ENCODE results near the gene PIM3. TPM values are rescaled to one million over a fixed set of nuclear protein-coding genes. Genes with fewer than 3 reads are reported as not detected.
A peak's percentile ranks its signal among the peaks of the same experiment; 100 is the strongest.

The PIM3 gene
- total RNA-seq, 4 donors from 2014 or later: 103 to 202 (median 143) TPM

- DNase-seq (ENCODE audit: low spot score in 2 of 2): peak; percentile 74 to 78
- Histone ChIP-seq H3K36me3 (peaks cover 8% of the 10 kb centered on the region), H3K27me3 (no peaks in the 10 kb centered on the region), H3K9me3 (no peaks in the 10 kb centered on the region), H3K4me3 (no peak overlapping the region), H3K27ac (no peak overlapping the region), H3K4me1 (peaks cover 82% of the 10 kb centered on the region)
- WGBS: no CpG with 5 or more reads among the region's 16 CpGs
- TF ChIP-seq POLR2A (IDR thresholded peaks at IDR 0.05): no peak
- TF ChIP-seq EP300 (IDR thresholded peaks at IDR 0.05): no peak
- no peak for TF ChIP-seq CTCF (IDR thresholded peaks at IDR 0.05)
- TF ChIP-seq POLR2AphosphoS5 (IDR thresholded peaks at IDR 0.05): no peak
These were observed 8.5 kb downstream of the PIM3 start for GRCh38 chr22:49968831-49969661.

DNA sequence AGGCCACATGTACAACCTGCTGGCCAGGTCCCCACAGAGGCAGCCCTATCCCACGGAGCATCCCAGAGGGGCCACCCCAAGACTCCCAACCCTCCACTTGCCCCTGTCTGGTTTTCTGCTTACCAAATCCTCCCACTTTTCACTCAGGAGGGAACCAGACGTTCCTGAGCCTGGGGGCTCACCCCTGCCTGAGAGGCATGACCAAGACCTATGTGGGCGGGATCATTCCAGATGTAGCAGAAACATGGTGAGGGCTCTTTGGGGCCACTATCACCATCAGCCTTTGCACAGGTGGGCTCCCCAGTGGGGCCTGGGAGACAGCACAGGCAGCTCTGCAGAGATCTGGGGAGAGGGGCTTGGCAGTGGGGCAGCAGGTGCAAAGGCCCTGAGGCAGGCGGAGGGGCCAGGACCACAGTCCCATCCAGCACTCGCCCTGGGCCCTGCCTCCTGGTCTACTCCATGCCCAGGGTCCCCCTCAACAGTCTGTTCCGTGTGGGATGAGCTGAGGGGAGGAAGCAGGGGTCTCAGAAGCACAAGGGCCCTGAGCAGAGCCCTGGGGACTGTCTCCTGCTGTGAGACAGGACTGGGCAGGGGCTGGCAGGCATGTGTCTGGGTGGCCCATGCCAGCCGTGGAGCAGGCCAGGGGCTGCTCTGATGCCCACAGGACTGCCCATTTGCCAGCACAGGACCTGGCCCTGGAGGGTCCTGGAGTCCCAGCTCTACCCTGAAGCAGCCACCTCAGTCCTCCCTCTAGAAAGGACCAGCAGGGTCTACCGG lies 9.4 kb downstream of the PIM3 start:
- Histone ChIP-seq H3K9me3 (no peaks in the 10 kb centered on the region), H3K27ac (peak overlapping the region; percentile 86), H3K4me1 (peaks cover 73% of the 10 kb centered on the region), H3K36me3 (no peaks in the 10 kb centered on the region), H3K4me3 (no peak overlapping the region), H3K27me3 (no peaks in the 10 kb centered on the region)
- no peak for TF ChIP-seq POLR2A (IDR thresholded peaks at IDR 0.05)
- TF ChIP-seq POLR2AphosphoS5 (IDR thresholded peaks at IDR 0.05): no peak
- no peak for TF ChIP-seq CTCF (IDR thresholded peaks at IDR 0.05)
- TF ChIP-seq EP300 (IDR thresholded peaks at IDR 0.05): no peak
- WGBS: 81% methylated on average over 6 of the region's 8 CpGs
- peak; percentile 67 to 70 for DNase-seq (ENCODE audit: low spot score in 2 of 2)

DNA sequence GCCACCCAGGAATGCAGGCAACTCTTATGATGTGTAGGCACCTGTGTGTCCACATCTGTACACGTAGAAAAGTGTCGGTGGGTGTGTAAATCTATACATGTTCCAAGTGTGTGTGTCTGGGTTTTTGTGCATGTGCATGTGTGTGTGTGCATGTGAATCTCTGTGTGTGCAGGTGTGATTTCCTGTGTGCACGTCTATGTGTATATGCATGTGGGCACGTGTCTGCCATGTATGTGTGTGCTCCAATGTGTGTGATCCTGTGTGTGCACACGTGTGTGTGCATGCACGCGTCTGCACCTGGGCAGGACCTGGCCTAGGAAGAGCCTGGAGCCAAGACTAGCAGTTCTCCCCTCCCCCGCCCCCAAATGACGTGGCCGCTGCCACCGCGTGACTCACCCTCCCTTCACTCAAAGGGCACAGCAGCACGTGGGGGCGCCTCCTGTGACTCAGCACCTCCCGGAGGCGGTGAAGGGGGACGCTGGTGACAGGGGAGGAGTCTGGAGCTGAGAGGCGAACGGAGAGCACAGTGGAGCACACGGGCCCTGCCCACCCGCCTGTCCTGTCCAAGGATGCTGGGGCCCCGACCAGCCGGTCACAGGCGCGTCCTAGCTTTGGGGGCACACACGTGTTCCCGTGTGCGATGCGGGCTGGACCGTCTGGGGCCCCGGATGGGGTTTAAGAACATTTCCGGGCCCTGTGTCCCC lies 10.1 kb downstream of the PIM3 start:
- DNase-seq (ENCODE audit: low spot score in 2 of 2): peak; percentile 97 to 98
- Histone ChIP-seq H3K4me1 (peaks cover 66% of the 10 kb centered on the region), H3K27me3 (no peaks in the 10 kb centered on the region), H3K4me3 (peak overlapping the region; percentile 54), H3K9me3 (no peaks in the 10 kb centered on the region), H3K27ac (peak overlapping the region; percentile 86), H3K36me3 (no peaks in the 10 kb centered on the region)
- peak; percentile 34 to 85 for TF ChIP-seq POLR2A (IDR thresholded peaks at IDR 0.05)
- TF ChIP-seq EP300 (IDR thresholded peaks at IDR 0.05): peak; percentile 70
- no peak for TF ChIP-seq CTCF (IDR thresholded peaks at IDR 0.05)
- peak; percentile 39 to 93 (median 92) for TF ChIP-seq POLR2AphosphoS5 (IDR thresholded peaks at IDR 0.05)
- 43% methylated on average over 5 of the region's 32 CpGs for WGBS

DNA sequence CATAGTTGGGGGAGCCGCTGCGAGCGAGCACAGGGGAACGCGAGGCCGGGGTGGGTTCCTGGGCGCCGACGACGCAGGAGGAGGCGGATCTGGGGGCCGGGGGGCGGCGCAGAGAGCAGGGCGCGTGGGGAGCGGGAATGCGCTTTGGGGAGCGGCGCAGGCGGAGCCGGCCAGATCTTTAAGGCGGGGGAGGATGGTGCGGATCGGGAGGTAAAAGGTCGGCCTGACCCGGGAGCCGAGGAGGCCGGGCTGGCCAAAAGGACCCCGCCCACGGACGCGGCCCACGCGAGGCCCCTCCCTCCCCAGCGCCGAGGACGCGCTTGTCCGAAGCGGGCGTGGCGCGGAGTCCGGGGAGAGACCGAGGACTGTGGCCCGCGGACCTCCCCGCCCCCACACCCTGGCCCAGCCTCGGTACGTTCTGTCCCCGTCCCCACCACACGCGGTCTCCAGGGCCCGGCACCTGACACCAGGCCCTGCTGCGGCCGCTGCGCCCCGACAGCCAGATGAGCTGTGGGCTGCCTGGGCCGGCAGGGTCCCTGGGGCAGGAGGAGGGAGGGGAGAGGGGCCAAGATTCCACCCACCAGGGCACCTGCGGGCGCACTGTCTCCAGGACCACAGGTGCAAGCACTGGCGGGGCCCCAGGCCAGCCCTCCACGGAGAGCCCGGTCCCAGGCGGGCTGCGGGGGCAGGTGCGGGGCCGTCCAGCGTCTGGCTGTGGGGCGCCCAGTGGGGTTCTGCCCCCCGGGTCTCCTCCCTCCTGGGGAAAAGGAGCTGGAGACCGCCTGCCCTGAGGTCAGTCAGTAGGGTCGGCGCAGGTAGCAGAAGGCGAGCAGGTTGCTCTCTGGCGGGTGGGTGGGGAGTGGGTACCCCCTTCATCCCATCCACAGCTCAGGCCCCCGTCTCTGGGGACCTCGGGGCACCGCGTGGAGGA lies 10.9 kb downstream of the PIM3 start:
- Histone ChIP-seq H3K9me3 (no peaks in the 10 kb centered on the region), H3K27me3 (no peaks in the 10 kb centered on the region), H3K4me3 (peak overlapping the region; percentile 54), H3K4me1 (peaks cover 62% of the 10 kb centered on the region), H3K36me3 (no peaks in the 10 kb centered on the region), H3K27ac (peak overlapping the region; percentile 86)
- DNase-seq (ENCODE audit: low spot score in 2 of 2): peak; percentile 88 to 89
- peak in 1 of 2 donors; percentile 1 for TF ChIP-seq POLR2A (IDR thresholded peaks at IDR 0.05)
- TF ChIP-seq EP300 (IDR thresholded peaks at IDR 0.05): no peak
- no peak for TF ChIP-seq CTCF (IDR thresholded peaks at IDR 0.05)
- peak in 1 of 3 donors; percentile 6 for TF ChIP-seq POLR2AphosphoS5 (IDR thresholded peaks at IDR 0.05)
- 6% methylated on average over 47 of the region's 81 CpGs for WGBS

All from suprapubic skin (tissue), 4 donors.